ENCODE results near the gene DARS1. TPM values are rescaled to one million over a fixed set of nuclear protein-coding genes. Genes with fewer than 3 reads are reported as not detected.

The DARS1 gene
- total RNA-seq, 1 donor from 2014 or later, result 82.9 TPM

DNA sequence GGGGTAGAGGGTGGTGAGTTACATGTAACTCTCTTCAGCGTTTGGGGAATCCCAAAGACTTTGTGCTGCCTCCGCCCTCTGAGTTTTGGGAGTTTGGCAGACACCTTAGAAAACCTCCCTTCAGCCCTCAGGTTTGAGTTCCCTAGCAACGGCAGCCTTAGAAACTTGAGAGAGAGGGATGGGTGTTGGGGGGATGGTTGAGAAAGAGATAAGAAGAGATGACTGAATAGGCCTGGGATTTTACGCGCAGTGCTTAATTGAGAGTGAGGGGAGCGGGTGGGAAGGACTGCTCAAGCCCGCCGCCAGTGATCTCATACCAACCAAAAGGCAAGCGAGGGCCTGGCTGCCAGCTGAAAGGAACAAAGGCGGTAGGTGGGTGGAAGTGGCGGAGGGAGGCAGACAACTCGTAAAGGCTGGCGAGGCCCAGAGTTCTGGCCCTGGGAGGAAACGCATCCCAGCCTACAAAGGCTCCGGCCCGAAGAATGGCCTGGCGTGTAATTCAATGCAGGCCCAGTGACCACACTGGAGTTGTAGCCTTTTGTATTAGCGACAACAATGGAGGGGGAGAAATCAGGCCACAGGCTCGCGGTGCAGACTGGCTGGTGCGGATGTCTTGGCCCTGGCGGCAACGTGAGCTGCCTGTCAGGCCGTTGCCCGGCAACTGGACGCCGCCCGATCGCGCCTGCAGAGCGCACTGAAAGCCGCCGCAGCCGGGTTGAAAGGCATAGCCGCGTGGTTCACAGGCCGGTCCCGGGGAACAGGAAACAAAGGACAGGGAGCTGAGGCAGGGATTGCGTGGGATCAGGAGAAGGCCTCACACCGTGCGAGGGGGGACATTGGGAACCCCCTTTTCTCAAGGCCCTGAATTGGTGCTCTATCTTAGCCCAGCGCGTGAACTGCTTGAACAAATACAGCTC is 39.9 kb upstream of the DARS1 start:
- Mint-ChIP-seq H3K36me3 (ENCODE audit: low read depth, unreplicated experiment) (no peaks in the 10 kb centered on the region), H3K27ac (ENCODE audit: unreplicated experiment) (peak overlapping the region; percentile 99), H3K9me3 (ENCODE audit: unreplicated experiment) (no peaks in the 10 kb centered on the region), H3K4me1 (ENCODE audit: unreplicated experiment) (peaks cover 62% of the 10 kb centered on the region), H3K4me3 (ENCODE audit: unreplicated experiment) (peak overlapping the region; percentile 52), H3K27me3 (ENCODE audit: unreplicated experiment) (peaks cover 8% of the 10 kb centered on the region)
- TF ChIP-seq, protein P1, sequence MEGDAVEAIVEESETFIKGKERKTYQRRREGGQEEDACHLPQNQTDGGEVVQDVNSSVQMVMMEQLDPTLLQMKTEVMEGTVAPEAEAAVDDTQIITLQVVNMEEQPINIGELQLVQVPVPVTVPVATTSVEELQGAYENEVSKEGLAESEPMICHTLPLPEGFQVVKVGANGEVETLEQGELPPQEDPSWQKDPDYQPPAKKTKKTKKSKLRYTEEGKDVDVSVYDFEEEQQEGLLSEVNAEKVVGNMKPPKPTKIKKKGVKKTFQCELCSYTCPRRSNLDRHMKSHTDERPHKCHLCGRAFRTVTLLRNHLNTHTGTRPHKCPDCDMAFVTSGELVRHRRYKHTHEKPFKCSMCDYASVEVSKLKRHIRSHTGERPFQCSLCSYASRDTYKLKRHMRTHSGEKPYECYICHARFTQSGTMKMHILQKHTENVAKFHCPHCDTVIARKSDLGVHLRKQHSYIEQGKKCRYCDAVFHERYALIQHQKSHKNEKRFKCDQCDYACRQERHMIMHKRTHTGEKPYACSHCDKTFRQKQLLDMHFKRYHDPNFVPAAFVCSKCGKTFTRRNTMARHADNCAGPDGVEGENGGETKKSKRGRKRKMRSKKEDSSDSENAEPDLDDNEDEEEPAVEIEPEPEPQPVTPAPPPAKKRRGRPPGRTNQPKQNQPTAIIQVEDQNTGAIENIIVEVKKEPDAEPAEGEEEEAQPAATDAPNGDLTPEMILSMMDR (IDR thresholded peaks at IDR 0.05; ENCODE audit: unreplicated experiment), result no peak
- peak; percentile 92 for DNase-seq (ENCODE audit: low spot score)

DNA sequence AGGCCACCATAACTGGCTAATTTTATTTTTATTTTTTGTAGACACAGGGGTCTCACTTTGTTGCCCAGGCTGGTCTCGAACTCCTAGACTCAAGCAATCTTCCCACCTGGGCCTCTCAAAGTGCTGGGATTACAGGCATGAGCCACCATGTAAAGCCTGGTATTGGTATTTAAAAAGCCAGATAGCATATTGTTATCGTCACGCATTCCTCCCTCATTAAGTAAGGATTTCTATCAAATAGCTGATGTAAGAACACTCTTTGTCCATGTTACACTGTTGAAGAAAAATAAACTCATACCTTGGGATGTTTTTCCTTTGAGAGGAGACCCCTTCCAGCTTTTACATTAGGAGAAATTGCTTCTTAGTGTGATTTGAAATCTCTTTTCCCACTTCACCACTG is 39.2 kb upstream of the DARS1 start:
- Mint-ChIP-seq H3K9me3 (ENCODE audit: unreplicated experiment) (no peaks in the 10 kb centered on the region), H3K36me3 (ENCODE audit: low read depth, unreplicated experiment) (no peaks in the 10 kb centered on the region), H3K27ac (ENCODE audit: unreplicated experiment) (peak overlapping the region; percentile 99), H3K4me1 (ENCODE audit: unreplicated experiment) (peaks cover 60% of the 10 kb centered on the region), H3K4me3 (ENCODE audit: unreplicated experiment) (peak overlapping the region; percentile 52), H3K27me3 (ENCODE audit: unreplicated experiment) (peaks cover 8% of the 10 kb centered on the region)
- DNase-seq (ENCODE audit: low spot score), result no peak
- TF ChIP-seq, protein P1 (IDR thresholded peaks at IDR 0.05; ENCODE audit: unreplicated experiment), result no peak

GRCh38 chr2:136024185-136024584 is 38.8 kb upstream of the DARS1 start:
- Mint-ChIP-seq H3K4me1 (ENCODE audit: unreplicated experiment) (peaks cover 63% of the 10 kb centered on the region), H3K4me3 (ENCODE audit: unreplicated experiment) (no peak overlapping the region), H3K27ac (ENCODE audit: unreplicated experiment) (peak overlapping the region; percentile 99), H3K9me3 (ENCODE audit: unreplicated experiment) (no peaks in the 10 kb centered on the region), H3K36me3 (ENCODE audit: low read depth, unreplicated experiment) (no peaks in the 10 kb centered on the region), H3K27me3 (ENCODE audit: unreplicated experiment) (peaks cover 8% of the 10 kb centered on the region)
- TF ChIP-seq, protein P1 (IDR thresholded peaks at IDR 0.05; ENCODE audit: unreplicated experiment), result no peak
- DNase-seq (ENCODE audit: low spot score), result no peak

DNA sequence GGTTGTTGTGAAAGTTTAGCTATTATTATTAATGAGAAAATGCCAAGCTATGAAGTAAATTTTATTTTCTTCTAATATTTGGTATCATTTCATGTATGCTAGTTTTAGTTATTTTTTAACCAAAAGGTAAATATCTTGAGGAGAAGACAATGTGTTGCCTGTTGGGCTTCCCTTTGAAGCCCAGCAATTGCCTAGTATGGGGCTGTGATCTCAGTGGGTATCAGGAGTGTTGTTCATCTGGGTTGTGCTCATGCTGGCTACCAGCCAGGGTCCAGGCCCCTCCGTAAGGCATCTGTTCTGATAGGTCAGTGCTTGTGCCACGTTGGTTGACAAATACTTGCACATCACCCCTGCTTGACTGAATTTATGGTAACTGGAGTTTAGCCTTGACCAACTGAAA is 38.0 kb upstream of the DARS1 start:
- H3K4me1 Mint-ChIP-seq (ENCODE audit: unreplicated experiment), result peaks cover 68% of the 10 kb centered on the region
- peak overlapping the region; percentile 99 for H3K27ac Mint-ChIP-seq (ENCODE audit: unreplicated experiment)
- H3K27me3 Mint-ChIP-seq (ENCODE audit: unreplicated experiment), result peaks cover 7% of the 10 kb centered on the region
- no peak for DNase-seq (ENCODE audit: low spot score)
- TF ChIP-seq, protein P1 (IDR thresholded peaks at IDR 0.05; ENCODE audit: unreplicated experiment), result no peak
- H3K36me3 Mint-ChIP-seq (ENCODE audit: low read depth, unreplicated experiment), result no peaks in the 10 kb centered on the region
- H3K9me3 Mint-ChIP-seq (ENCODE audit: unreplicated experiment), result no peaks in the 10 kb centered on the region
- no peak overlapping the region for H3K4me3 Mint-ChIP-seq (ENCODE audit: unreplicated experiment)

Data from endothelial cell (in vitro differentiated cells).